ENCODE data around the gene DPH7. TPM values are rescaled to one million over a fixed set of nuclear protein-coding genes. Genes with fewer than 3 reads are reported as not detected.
"Not testable (repeated sequence)": the region's sequence is repeated elsewhere in the genome, so short reads cannot be mapped to it uniquely, and the experiment has no call there.

Gene DPH7
- total and polyA plus RNA-seq, 2 of the 8 experiments (the other 6 are each of a cell fraction or from before 2014, with no cell fraction given) = 44.6 to 45.5 TPM

GRCh38 chr9:137622211-137622610 lies 43.5 kb upstream of the DPH7 start:
- not testable (repeated sequence) for H3K4me2 ChIP-seq (ENCODE audit: insufficient read depth in 1 of 2, low read depth in 2 of 2, low read length in 2 of 2); H3K56ac ChIP-seq (replicated peaks; ENCODE audit: insufficient read length, low read depth, low read length); H3K23me2 ChIP-seq (ENCODE audit: low read depth, low read length); H2BK12ac ChIP-seq (ENCODE audit: low read depth, low read length); H2BK15ac ChIP-seq (ENCODE audit: low read length); H2BK120ac ChIP-seq (replicated peaks; ENCODE audit: low read depth, low read length); DNase-seq (ENCODE audit: low read depth in 1 of 2, low spot score in 2 of 2); H3K14ac ChIP-seq (ENCODE audit: insufficient read length); H2BK20ac ChIP-seq (ENCODE audit: low read length); H3K27me3 ChIP-seq (replicated peaks in 1 of 4; ENCODE audit: control insufficient read depth in 3 of 4, extremely low read depth in 1 of 4, insufficient read depth in 3 of 4, low read length in 3 of 4); H4K91ac ChIP-seq (replicated peaks; ENCODE audit: insufficient read length, low read length); H3K9me3 ChIP-seq (ENCODE audit: insufficient read depth in 2 of 2, low read depth in 1 of 2, low read length in 1 of 2); H2AK5ac ChIP-seq (ENCODE audit: low read depth, low read length); H3K27ac ChIP-seq (ENCODE audit: low read depth, low read length); FAIRE-seq; H3K9ac ChIP-seq (replicated peaks in 1 of 4; ENCODE audit: extremely low read depth in 1 of 4, low read depth in 3 of 4, low read length in 3 of 4); H3K18ac ChIP-seq (ENCODE audit: extremely low read depth, low read length); H3K23ac ChIP-seq (ENCODE audit: insufficient read length); H3K4ac ChIP-seq (replicated peaks; ENCODE audit: insufficient read length, low read depth, low read length); H2BK5ac ChIP-seq (ENCODE audit: low read depth, low read length); H2AFZ ChIP-seq (ENCODE audit: low read length); H4K8ac ChIP-seq (ENCODE audit: extremely low read depth, insufficient read depth, low read length); H4K5ac ChIP-seq (ENCODE audit: insufficient read length, low read depth, low read length); H3K36me3 ChIP-seq (ENCODE audit: control insufficient read depth in 2 of 4, insufficient read depth in 4 of 4, low read length in 3 of 4); H3K4me3 ChIP-seq (ENCODE audit: extremely low read depth in 1 of 4, insufficient read depth in 2 of 4, low read depth in 3 of 4, low read length in 4 of 4)
- peaks cover 60 to 90% of the 10 kb centered on the region in 2 experiments for H3K79me2 ChIP-seq (ENCODE audit: control insufficient read depth in 1 of 2, insufficient read depth in 2 of 2, low read length in 2 of 2)
- CTCF ChIA-PET (ENCODE audit: partially characterized antibody) = interaction anchor here (0.7 to 2.0 kb wide), 3 partner anchors 9 to 66 kb away, joined by 3 to 5 read pairs (median 3); no protein-coding TSS in a partner anchor
- H3K79me1 ChIP-seq (ENCODE audit: low read depth, low read length) = peaks cover 16% of the 10 kb centered on the region
- POLR2A ChIA-PET (ENCODE audit: partially characterized antibody) = interaction anchor here (0.7 to 2.0 kb wide), 5 partner anchors 14 to 51 kb away, joined by 3 to 7 read pairs (median 4); no protein-coding TSS in a partner anchor
- peaks cover 0 to 16% (median 6%) of the 10 kb centered on the region in 4 experiments; a peak in 6 of 7 replicates for H3K4me1 ChIP-seq (replicated peaks in 1 of 4; ENCODE audit: control insufficient read depth in 3 of 4, insufficient read depth in 4 of 4, low read length in 3 of 4)
- WGBS, 2 experiments (ENCODE audit: extremely low coverage in 1 of 2, insufficient coverage in 1 of 2, insufficient read length in 1 of 2, insufficient replicate concordance in 2 of 2, low coverage in 1 of 2, low lambda C conversion rate in 2 of 2, missing lambda C conversion rate in 1 of 2) = 89% methylated on average over 6 of the region's 8 CpGs; no CpG with 5 or more reads in 1 of the 2 experiments
- H4K20me1 ChIP-seq (replicated peaks in 1 of 2; ENCODE audit: control insufficient read depth in 1 of 2, insufficient read depth in 2 of 2, low read length in 2 of 2) = peaks cover 4 to 23% of the 10 kb centered on the region in 2 experiments
